HG03108 (cell line): ENCODE data around the gene NAPB.

Experiments used
- ATAC-seq: cut with Tn5 transposase; IDR thresholded peaks from one replicate; pipeline ENCODE4 v1.9.1; 2021; ENCODE audit warnings: moderate library complexity; ENCODE audit not compliant: unreplicated experiment

Gene NAPB

DNA sequence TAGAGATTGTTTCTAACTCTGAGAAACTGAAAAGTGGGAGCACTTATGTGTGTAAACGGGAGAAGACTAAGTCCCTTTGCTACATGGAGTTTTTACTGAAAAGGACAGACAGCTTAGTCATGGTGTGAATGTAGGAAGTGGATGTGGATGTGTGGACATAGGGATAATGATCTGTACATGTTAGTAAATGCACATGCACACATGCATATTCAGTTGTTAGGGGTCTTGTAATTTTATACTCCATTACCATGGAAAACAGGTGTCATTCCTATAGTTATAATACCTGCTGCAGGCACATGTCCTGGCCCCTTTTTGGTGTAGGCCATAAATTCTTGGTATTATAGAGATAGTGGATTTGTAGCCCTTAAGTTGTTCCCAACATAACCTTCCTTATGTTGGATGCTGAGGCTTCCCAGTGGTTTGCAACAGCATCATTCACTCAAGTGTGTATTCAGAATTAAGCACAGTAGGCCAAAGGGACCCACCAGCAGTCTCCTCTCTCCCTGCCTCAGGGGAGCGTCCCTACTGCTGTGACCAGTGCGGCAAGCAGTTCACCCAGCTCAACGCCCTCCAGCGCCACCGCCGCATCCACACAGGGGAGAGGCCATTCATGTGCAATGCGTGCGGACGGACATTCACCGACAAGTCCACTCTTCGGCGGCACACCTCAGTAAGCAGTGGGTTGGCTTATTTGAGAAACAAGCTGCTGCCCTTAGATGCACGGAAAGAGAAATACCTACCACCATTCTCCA lies 52.0 kb downstream of the NAPB start:
- ATAC-seq: no peak

DNA sequence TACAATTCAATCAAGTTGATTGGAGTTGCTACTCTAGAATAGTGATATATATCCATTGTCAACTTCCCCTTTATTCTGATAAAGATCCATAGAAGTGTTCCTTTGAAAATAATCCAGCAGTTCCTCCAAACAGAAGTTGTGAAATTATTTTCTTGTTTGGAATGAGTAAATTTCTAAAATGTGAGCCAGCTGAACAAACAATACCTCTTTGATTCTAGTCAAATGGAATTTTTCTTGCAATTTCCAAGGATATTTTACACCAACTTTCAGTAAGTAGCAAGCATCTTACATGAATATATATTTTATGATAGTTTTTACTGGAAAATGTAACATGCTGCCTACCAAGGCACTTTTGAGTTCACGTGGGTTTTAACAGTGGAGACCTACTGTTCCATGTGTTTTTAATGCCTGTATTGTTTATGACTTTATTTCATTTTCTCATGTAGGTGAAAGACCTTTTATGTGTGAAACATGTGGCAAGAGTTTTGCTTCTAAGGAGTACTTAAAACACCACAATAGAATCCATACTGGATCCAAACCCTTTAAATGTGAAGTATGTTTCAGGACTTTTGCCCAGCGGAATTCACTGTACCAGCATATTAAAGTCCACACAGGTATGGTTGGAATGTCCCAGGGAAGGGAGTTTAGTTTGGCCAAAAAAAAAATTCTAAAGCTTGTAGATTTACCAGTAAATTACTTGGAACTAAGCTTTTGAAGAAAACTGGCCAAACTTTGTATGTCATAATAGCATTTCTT lies 52.8 kb downstream of the NAPB start:
- no peak for ATAC-seq

DNA sequence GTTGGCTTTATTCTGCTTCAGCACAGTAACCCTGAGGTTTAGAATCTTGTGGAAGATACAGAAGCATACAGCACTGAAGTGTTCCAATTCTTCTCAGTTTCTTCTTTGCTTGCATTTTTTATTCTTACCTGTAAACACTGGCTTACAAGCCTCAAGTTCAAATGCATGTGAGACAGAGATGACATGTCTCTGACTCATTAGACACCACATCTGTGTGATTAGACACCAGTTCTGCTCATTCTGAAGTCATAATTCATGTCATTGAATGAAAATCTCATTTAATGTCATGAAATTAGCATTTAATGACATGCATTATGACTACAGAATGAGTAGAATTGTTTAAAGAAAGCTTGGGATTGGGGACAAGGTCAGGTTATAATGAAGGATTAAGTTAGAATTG lies 53.5 kb downstream of the NAPB start:
- ATAC-seq: no peak

DNA sequence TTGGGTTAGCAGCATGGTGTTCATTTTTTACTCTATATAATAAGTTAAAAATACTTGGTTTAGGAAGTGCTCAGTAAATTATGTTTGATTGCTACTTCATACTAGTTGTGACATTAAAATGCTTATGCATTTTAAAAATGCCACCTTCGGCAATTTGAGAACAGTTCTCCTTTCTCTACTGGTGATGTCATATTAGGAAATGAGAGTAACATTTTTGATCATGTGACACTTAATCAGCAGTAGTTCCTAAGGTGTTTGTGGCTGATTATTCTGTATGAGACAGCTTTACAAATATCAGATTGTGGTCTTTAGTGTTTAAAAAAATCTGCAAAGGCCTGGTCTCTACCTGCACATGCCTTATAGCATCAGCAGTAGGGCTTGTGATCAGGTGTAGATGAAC lies 54.9 kb downstream of the NAPB start:
- no peak for ATAC-seq

DNA sequence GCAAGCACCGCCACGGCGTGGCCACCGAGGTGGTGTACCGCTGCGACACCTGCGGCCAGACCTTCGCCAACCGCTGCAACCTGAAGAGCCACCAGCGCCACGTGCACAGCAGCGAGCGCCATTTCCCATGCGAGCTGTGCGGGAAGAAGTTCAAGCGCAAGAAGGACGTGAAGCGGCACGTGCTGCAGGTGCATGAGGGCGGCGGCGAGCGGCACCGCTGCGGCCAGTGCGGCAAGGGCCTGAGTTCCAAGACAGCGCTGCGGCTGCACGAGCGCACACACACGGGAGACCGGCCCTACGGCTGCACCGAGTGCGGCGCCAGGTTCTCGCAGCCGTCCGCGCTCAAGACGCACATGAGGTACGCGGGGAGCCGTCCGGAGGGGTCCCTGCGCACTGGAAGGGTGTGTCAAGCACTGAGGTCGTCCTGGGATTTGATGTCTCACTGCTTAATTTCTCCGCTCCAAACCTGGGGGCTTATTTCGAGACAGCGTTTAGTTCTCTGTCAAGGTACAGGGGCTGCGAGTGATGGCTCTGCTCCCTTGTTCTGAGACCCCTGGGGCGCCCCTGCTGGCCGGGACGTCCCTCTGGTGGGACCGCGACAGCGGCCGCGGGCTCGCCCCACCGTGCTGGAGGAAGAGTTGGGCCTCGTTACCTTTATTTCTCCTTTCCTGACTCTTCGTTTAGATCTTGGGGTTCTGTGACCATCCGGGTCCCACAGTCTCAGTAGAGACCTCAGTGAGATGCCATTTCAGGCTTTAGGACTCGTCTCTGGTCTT lies 55.7 kb downstream of the NAPB start:
- no peak for ATAC-seq

DNA sequence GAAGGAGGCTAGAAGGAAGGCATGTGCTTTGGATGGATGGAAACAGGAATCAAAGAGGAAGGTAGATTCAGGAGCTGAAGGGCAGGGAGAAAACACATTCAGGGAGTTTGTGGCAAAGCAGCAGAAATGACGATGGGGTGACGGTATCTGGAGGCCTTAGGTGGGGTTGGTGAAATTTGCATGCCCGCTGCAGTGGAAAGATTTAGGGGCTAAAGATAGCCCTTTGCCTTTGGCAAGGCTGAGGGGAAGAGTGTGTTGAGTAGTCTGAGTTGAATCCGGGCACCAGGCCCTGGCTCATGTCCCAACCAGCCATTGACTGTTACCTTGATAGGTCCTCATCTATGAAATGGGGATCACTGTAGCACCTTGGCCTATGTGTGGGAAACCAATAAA lies 58.0 kb downstream of the NAPB start:
- ATAC-seq: no peak

DNA sequence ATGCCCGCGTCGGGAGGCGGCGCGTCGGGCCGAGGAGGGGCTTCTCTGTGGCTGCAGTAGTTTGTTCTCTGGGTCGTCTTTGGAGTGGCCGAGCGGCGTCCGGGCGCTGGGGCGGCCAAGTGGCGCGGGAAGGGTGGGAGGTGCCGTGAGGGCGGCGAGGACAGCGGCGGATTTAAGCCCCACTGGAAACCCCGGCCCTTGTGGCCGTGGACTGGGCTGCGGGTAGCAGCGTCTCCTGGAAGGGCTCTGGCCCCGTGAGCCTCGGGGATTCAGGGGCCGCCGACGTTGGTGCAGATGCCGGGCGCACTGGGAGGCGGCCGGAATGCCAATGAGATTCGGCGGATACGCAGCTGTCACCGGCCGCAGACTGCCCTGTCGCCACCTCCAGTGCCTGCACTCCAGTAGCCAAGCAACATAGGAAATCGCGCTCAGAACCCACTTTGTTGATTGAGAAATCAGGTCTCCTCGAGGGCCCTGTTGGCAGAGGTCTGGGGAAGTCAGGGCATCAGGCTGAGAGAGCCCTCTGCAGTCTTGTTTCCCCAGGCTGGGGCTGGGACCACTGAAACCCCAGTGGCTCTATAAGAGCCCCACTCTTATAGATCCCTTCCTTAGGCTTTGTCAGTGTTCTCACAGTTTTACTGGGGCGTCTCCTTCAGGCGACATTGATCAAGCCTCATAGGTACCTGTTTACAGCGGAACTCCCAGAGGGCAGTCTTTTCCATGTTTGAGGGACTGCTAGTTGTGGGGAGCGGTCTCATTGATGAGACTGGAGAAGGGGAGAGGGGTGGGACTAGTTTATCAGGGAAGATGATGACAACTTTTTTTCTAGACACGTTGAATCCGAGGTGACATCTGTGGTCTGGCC lies 58.7 kb downstream of the NAPB start:
- peak; percentile 9 for ATAC-seq

DNA sequence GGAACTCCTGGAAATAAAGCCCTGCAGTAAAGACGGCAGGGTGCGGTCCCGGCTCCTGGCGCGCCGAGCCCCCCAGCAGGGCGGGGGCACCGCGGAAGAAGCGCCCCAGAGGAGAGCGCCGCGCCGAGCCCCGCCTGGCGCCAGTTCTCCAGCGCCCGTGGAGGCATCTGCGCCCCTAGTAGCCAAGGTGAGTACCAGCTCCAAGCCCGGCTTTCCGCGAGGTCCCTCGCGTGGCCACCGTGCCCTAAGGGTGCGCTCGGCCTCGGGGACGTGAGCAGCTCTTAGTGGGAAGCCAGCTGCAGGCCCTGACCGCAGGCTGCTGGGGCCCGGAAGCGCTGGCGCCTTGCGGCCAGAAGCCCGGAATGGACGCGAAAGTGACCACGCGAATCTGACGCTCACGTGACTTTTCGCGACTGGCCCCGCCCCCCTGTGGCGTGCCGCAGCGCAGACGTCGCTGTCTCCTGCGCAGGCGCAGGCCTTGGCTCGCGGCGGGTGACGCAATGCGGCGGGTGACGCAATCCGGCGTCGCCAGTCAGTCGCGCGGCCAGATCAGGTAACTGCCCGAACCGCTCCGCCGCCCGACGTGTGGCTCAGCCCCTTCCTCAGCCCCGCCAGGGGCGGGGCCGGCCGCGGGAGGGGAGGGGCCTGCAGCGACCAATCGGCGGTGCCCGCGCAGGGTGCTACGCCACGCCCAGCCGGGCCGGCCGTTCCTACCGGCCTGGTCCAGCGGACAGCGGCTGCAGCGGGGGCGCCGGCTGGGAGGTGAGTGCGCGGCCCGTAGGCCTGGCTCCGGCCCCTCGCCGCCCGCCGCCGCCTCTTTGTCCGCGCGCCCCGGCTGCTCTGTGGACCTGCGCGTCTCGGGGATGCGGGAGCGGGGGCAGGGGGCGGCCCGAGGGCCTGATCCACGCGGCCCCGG lies 59.6 kb downstream of the NAPB start, which contains the start of gene GZF1:
Gene GZF1, plus strand, starts transcription at position 707 of the 916 bp plus-strand sequence. CDS start 2,202 bp downstream, outside the sequence.
- peak; percentile 53 for ATAC-seq

DNA sequence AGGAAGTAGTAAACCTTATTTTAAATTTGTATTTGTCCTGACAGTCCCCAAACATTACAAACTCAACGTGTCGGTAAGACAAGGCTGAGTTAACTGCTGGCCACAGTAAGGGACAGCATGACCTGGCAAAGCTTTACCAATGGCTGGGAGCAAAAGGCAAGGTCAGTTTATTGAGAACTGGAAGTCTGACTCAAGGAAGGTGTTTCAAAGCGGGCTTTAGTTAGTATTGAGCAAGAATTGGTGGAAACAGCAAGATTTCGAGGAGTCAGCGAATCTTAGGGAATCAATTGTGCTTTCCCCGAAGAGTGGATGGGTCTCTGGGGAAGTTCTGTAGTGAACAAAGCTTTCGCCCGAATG lies 60.2 kb downstream of the NAPB start:
- ATAC-seq: no peak

DNA sequence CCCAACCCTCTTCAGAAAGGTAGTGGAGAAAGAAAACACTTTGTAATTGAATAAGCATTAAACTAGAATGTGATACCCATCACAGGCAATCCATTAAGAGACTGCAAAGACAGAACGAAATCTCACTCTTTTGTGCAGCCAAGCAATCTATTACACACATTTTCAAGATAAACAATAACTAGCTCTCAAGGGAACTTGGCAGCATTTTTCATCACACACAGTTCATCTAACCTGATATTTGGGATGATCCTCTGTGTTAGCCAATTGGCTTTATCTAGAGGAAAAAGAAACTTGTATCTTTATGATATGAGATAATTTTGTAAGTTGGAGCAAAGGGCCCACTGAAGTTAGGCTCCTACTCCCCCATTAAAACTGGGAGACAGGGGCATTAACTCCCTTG lies 60.8 kb downstream of the NAPB start:
- ATAC-seq: no peak

DNA sequence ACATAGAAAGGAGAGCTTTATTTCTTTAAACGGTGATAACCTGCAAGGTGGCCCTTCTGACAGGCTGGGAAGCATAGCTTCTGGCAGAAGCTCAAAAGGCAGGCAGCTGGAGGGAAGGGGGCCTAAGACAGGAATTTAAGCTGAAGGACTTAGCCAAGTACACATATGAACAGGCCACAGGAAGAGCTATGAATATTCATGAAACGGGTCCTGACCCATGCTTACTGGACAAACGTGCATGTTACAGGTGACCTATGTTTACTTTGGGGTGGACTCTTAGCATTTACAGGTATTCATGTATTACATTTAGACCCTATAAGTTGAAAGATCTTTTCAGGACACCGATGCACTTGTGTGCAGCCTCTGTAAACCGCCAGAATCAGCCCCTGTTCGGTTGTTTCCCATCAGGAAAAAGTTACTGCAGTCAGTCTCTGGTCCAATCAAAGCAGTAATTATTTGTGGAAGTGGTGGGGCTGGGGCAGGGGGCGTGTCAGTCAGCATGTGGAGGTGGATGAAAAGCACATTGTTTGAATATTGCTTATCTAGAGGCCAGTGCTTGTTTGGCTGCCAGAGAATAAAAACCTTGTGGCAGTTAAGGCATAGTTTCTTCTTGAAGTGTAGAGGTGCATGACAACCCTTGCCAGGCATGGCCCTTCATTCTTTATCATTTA lies 62.2 kb downstream of the NAPB start:
- no peak for ATAC-seq

DNA sequence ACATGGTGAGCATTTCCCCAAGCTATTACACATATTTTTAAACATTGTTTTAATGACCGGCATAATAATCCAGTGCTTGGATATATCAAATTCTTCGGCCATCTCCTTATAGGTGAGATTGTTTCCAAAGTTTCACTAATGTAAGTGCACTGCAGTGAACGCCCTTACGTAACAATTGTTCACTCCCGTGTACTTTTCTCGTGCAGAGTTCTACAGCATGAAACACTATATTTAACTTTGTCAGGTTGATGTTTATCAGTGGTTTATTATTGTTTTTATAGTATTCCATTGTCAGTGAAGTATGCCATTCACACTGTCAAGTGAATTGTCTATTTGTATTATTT lies 62.8 kb downstream of the NAPB start:
- no peak for ATAC-seq

DNA sequence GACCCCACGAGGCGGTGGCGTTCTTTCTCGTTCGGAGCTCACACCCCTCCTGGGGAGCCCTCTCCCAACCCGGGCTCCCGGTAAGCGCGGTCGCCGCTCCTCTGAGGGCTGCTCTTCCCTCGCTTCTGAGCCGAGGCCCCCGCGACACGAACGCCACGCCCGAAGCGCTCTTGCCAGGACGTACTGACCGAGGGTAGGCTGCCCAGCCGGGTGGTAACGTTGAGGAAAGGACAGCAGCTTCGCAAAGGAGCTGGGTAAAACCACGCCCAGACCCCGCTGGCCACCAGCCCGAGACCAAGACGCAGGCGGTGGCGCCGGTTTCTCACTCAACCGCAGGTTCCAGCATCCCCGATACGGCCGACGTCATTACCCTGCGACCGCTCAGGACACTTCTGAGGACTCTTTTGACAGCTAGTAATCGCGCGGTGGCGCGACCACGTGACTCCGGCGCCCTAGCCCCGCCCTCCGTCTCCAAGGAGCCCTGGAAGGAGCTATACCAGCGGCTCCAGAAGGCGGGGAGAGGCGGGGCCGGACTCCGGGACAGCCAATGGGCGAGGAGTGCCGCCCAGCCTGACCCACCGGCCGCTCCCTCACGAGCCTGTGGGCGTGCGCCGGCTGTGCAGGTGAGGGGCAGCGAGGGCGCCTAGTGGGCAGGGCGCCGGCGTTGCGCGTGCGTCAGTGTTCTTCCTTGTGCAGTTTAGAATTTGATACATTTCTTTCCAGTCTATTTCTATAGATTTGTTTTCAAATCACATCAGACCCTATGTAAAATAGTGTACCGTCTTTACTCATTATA lies 63.3 kb downstream of the NAPB start:
- ATAC-seq: peak; percentile 70

DNA sequence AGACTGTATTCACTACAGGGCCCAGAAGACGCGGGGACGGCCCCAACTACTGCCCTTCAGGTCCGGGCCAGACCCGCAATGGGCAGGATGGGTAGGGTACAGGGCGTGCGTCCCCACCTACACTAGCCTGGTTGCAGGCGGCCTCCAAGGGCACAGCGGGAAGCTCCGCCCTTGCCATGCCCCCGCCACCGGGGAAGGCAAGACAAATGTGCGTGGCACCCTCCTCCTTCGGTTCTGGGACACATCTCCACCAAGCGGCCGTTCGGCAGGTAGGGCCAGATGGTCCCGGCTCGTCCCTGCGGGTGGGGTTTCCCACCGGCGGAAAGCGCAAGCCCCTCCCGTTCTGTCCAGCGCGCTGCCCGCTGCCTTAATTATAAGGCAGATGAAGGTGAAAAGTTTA lies 65.1 kb downstream of the NAPB start:
- ATAC-seq: no peak

DNA sequence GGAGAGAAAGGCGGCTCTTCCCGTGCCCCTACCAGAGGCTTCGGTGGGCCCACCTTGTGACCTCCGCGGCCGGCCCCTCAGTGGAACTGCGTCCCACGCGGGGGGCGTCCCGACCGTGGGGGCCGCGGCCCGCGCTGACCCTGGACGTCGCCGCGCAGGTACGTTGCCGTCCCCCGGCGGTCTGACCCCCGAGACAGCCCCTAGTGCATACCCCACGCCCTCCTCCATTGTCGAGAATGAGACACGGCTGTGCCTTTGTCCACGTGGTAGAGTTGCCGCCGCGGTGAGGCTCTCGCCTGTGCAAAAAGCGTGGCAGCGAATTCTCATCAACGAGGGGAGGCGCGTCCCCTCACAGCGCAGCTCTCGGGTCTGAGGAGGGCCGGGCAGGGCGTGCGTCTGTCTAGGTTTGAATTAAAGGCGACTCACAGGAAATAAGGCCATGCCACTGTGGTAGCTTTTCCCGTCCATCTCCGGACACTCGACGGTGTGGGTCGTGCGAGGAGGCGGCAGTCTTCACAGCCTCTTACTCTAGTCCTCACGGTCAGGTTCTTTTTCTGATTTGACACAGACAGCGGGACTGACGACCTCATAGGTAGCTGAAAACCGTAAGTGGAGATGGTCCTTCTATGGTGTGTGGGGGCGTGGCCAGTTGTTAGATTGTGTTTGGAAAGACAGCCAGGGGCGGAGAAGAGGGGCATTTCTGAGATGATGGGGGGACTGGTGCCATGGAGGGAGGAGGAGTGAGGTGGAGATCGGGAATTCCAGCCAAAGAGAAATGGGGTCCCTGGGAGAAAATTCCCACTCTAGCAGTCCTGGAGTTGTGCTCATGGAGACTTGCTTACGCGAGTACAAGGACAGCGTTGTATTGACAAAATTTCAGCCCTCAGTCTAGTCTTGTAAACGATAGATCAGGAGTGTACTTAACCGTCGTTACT lies 70.1 kb downstream of the NAPB start:
- no peak for ATAC-seq

DNA sequence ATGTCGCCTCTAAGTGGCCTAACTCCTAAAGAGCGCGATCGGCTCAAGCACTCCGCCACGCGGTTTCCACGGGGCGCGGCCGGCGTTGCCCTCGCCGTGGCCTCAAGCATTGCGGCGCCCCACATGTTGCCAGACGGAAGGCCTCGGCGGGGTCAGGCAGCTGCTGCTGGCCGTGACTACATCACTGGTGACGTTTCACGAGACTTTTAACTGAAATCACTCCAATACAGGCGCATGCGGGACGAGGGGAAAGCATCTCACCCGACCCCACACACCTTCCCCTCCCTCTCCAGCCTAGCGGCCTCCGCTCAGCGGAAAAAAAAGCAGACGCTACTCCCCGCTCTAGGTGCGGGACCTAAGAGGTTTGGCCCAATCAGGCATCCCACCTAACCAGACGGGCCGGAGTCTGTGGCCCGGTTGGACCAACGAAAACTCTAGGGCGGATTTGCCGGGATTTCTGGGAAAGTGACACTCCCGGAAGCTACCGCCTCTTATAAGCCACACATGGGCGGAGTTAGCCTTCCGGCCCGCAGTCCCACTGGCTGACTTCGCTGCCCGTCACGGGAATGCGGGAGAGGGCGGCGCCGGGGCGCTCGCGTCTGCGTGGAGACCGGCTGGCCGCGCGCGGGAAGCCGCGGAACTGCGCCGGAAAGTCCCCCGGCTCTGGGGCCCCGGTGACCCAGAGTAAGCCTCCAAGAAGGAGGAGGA lies 70.9 kb downstream of the NAPB start, which contains the start of gene NXT1:
Gene NXT1, plus strand, starts transcription at position 596 of the 708 bp plus-strand sequence. CDS start 3,251 bp downstream, outside the sequence.
- peak; percentile 81 for ATAC-seq
